RPMI7951 (cell line): ENCODE results near the gene UBQLN4. TPM values are rescaled to one million over a fixed set of nuclear protein-coding genes. Genes with fewer than 3 reads are reported as not detected.
"Not testable (repeated sequence)": the region's sequence is repeated elsewhere in the genome, so short reads cannot be mapped to it uniquely, and the experiment has no call there.

Source experiments
- DNase-seq: peaks from one replicate; pipeline ENCODE4 v3.0.0-alpha.2; 2012; ENCODE audit warnings: low read depth
- total RNA-seq: library from RNA; depleted of rRNA; stranded (reverse); fragments of >200 nt; shearing (Covaris generic); gene quantifications from 2 replicates; pipeline ENCODE4 v1.2.3, GENCODE V29; 2014

Gene UBQLN4
- total RNA-seq, 1 experiment from 2014 or later, result 19.6 TPM

DNA sequence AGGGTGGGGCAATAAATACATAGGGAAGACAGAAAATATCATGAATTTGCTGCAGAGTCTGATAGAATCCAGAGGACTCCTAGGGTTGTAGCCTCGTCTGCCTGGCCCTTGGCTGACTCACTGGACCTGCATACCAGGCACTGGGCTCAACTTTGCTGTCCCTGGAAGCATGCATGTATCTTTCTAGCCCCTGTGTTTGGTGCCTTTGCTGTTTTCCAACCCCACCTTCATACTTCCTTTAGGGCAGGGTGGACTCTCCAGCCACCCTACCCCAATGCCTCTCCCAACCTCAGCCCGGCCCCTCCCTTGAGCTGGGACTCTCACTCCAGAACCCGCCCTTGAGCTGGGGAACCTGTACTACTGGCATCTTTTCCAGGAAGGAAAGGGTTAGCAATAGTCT lies 8.6 kb upstream of the UBQLN4 start:
- no peak for DNase-seq

DNA sequence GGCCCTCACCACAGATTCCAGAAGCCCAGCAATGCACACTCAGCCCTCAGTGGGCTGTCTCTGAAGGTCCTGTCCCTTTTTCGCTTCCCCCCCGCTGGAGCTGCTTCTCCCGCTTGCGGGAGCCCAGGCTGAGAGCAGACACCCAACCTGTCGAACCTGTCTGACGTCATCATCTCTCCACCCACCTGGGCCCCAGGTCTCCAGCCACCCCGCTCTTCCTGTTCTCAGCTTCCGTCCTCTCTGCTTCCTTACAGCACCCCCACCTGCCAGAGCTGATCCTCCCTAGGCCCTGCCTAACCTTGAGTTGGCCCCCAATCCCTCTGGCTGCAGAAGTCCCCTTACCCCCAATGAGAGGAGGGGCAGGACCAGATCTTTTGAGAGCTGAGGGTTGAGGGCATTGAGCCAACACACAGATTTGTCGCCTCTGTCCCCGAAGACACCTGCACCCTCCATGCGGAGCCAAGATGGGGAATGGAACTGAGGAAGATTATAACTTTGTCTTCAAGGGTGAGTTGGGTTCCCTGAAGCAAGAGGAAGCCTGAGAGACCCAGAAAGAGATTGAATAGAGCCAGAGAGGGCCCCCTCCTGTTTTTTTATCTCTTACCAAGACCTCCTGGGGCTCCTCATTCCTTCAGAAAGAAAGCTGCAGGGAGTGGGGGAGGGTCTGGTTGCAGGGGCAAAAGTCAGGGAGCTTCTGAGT lies 7.5 kb upstream of the UBQLN4 start, which contains the start of gene RAB25:
Gene RAB25 (plus strand): TSS at position 224 of the 700 bp plus-strand sequence. CDS start 241 bp downstream, at position 465.
- DNase-seq, result no peak

DNA sequence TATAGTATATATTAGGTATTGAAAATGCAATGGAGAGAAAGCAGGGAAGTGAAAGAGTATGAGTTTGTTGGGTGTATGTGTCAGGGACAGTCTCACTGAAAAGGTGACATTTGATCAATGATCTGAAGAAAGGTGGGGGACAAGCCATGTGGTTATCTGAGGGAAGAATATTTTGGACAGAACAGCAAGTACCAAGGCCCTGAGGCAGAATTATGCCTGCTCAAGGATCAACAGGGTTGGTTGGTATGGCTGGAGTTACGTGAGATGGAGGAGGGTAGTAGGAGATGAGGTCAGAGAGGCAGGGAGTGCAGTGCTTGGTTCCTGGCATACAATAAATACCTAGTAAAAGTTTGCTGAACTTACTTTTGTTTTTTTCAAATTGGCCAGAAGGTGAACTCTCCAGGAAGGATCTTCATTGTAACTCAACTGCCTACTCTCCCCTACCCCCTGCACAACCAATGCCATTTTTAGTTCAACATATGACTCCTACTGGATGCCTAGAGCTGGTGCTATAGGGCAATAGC lies 2.8 kb upstream of the UBQLN4 start:
- no peak for DNase-seq

DNA sequence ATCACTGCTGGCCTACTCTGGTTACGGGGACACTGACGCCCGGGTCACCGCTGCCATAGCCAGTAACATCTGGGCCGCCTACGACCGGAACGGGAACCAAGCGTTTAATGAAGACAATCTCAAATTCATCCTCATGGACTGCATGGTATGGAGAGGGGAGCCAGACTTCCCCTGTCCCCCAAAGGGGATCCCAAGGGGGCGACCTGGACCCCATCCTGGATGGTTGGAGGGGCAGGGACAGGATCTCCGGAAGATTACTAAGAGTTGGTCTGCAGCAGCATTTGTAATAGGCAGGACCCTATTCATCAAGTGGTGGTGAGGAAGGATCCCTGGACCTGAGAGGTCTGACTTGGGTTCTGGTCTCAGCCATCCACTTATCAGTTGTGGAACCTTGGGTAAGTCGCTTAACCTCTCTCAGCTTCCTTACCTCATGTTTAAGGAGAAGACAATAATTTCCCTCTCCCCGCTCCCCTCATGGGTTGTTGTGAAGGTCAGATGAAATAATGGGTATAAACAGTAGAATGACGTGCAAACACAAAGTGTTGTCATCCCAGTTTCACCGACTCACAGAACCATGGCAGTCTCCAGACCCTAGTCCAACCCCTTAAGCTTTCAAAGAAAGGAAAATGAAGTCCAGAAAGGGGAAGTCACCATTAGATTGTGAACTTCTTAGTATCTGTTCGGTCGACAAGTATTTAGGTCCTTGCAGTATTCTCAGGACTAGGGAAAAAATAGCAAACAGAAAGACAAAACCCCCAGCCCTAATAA lies 1.9 kb upstream of the UBQLN4 start:
- no peak for DNase-seq

DNA sequence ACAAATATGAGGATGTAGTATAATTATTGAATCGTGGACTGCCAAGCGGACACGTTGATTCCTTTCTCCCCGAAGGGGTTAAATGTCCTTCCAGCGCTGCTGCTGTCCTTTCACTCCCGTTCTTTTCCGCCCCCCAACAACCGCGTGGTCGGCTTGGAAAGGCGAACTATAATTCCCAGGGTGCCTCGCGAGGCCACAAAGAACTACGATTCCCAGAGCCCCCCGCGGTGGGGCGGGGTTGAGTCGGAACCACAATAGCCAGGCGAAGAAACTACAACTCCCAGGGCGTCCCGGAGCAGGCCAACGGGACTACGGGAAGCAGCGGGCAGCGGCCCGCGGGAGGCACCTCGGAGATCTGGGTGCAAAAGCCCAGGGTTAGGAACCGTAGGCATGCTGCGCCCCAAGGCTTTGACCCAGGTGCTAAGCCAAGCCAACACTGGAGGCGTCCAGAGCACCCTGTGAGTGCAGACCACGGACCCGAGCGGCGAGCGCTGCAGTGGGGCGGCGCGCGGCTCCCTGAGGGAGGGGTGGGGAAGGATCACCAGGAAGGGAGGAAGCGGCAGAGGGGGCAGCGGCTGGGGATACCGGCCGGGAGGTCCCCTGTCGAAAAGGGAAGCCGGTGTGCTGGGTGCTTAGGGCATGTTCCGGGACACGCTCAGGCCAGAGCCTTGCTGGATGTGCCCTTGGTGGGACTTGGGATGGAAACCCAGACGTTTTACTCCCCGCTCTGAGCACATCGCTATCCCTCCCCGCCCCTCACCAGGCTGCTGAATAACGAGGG lies 1.1 kb upstream of the UBQLN4 start, which contains the start of gene LAMTOR2:
Gene LAMTOR2 (plus strand): TSS at position 283 of the 781 bp plus-strand sequence. CDS start 108 bp downstream, at position 391.
- DNase-seq, result peak; percentile 95

DNA sequence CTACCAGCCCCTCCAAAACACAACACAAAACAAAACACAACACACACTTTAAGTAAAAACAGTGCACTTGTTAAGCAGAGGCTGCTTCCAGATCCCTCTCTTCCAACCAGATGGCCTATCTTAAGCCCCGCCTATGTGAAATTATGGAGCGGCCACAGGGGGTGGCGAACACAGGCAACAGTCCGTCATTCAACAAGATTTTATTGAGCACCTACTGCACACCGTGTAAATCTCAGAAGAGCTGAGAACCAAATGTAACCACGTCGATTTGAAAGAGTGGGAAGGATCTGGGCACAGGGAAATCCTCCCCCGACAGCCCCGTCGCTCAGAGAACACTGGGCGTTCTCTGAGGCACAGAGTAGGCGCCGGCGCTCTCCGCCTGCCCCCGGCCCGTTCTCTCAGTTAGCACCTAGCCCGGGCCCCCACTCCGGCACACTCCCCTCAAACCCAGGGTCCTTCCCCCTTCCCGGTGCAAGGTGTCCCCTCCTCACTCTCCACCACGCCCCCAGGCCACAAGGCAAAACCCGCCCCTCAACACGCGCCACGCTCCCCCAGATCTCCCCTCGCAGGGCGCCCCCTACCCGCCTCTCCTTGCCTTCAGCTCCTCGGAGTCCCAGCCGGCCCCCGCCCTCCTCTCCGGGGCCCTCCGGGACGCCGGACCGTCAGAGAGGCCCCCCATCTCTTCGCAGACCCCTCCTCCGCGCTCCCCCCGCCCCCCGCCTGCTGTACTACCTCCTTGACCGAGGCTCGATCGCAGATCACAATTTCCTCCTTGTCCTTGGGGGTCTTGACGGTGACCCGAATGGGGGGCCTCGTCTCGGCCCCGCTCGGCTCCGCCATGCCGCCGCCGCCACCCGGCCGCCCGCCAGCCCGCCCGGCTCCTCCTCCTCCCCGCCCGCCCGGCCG lies 483 bp downstream of the UBQLN4 start:
- DNase-seq, result peak; percentile 67

DNA sequence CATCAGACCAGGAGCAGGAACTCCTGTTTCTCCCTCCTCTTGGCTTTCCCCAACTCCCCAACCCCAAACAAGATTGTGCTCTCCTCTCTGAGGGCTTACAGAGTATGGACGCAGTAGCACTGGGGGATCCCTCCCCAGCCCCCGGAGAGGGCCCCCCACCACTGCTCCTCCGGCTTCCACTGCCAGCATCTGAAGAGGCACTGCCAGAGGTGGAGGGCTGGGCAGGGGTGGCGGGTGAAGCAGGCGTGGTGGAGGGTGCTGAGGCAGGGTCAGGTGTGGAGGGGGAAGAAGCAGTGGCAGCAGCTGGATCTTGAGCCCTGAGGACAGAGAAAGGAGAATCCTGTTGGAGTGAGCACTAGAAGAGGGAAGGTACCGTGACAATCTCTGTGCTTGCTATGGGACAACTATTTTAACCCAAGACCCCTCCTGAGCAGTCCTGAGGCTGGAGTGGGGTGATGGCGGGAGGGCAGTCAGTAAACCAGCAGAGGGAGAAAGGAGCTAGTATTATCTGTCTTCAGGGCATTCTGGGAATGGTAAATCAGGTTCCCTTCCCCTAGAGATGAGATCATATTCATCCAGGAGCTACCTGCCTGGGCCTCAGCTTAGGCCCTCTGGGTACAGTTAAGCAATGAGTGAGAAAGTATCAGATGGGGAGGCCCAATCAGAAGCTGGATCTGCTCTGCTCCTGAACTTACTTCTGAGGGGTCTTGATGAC lies 2.4 kb downstream of the UBQLN4 start:
- no peak for DNase-seq

DNA sequence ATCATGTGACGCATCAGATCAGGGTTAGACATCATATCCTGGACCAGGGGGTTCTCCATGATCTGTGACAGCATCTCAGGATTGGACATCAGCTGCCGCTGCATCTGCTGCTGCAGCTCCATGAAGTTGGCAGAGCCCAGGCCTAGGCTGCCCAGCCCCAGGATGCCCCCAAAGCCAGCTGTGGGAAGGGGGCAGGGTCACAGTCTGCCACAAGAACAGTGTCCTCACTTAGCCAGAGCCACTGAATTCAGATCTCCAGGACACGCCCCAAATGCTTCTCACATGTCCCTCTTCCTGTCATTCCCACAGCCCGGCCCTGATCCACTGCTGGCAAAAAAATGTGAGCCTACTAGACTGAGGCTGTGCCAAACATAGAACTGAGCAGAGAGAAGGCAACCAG lies 3.2 kb downstream of the UBQLN4 start:
- no peak for DNase-seq

DNA sequence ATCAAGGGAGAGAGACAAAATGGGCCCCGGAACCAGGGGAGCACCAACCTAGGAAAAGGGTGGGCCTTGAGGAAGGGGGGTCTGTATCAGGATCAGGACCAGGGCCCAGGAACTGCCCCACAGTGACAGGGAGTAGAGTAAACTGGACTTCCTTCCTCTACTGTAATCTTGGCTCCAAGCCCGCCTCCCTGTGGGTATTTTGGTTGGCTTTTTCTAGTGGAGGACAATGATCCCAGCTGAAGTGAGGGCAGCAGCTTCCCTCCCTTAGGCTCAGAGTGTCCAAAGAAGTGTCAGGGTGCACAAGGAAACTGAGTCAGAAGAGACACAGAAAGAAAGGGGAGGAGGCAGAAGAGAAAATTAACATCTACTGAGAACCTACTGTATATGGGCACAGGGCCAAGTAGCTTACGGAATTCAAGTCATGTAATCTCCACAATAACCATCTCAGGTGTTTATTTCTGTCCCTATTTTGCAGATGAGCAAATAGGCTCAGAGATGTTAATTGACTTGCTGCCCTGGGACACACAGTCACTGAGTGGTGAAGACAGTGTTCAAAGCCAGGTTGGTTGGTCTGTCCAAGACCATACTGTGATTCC lies 4.8 kb downstream of the UBQLN4 start:
- DNase-seq, result no peak

DNA sequence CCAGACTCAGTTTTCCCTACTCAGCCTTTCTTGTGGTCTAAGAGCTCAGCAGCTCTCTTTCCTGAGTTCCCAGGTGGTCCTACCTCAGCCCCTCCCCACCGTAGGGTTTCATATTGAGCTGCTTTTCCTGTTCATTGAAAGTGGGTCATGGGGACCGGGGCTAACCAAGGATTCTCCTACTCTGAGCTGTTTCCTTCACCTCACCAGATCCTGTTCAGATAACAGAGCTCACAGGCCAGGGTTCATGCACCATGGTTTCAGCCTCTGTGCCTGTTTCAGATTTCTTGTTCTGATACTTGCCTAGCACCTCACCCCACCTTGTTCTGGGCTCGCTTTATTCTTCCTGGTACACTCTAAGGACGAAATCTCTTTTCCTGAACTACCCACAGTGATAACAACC lies 8.5 kb downstream of the UBQLN4 start:
- DNase-seq, result no peak

DNA sequence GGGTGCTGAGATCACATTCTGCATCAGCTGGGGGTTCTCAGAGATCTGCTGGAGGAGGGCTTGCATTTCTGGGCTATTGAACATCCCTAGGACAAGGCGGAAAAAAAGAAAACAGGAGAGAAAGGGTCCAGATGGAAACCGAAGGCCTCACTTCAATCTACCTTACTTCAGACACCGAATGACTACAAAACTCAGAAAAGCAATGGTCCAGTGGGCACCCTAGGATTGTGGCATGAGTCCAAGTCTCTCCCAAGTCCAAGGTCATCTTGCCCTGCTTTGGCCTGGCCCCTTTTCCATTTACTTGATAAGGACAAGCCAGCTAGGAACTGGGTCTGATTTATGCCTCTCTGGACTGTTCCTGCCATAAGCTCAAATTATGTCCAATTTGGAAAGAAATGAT lies 10.8 kb downstream of the UBQLN4 start:
- no peak for DNase-seq

DNA sequence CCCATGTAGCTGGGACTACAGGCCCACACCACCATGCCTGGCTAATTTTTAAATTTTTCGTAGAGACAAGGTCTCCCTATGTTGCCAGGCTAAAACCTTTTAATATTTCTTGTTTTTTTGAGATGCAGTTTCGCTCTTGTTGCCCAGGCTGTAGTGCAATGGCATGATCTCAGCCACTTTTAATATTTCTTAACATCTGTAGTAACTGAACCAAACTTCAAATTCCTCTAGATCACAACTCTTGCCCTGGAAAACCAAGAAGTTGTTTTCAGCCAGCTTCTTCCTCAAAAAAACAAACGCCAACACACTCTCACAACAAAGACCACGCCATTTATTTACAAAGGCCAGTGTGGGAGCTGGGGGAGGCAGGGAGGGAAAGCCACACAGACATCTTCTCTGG lies 18.6 kb downstream of the UBQLN4 start:
- not testable (repeated sequence) for DNase-seq

DNA sequence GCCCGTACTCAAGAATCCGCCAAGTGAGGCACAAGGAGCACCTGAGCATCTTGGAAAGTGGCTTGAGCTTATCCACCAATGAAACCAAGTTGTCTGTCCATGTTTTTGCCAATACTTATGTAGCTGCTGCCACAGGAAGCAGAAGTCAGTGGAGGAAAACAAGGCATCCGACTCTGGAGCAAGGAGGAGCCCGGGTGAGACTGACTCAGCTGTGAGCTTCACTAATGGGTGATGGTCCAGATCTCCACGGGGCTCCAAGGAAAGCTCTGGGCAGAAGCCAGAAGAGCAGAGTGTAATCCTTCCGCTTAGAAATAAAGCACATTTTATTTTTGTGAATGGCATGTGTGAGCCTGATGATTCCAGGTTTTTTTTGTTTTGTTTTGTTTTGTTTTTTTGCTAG lies 20.6 kb downstream of the UBQLN4 start:
- no peak for DNase-seq

DNA sequence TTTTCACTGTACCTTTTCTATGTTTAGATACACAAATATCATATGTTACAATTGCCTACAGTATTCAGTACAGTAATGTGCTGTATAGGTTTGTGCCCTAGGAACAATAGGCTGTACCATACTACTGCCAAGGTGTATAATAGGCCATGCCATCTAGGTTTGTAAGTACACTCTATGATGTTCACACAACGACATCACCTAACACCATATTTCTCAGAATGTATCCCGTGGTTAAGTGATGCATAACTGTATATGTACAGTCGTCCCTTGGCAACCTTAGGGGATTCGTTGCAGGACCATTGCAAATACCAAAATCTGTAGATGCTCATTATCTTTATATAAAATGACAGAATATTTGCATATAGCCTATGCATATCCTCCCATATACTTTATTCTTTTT lies 27.0 kb downstream of the UBQLN4 start:
- DNase-seq, result no peak

DNA sequence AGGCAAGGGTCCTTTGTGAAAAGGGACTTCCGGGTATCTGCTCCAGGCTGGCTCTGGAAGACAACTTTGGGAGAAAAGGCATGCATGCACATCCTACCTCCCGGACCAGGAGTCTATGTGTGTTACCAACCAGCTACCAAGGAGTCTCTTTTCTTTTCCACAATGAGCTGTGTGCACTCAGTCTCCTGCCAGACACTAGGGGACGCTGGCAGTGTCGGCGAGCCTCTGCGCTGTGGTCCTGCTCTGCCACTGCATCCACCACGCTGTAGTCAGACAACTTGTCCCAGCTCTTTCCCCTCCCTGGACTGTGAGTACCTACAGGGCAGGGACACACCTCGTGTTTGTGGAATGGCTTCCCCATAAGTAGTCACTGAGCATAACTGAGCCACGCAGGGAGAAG lies 27.7 kb downstream of the UBQLN4 start:
- DNase-seq, result peak; percentile 48

DNA sequence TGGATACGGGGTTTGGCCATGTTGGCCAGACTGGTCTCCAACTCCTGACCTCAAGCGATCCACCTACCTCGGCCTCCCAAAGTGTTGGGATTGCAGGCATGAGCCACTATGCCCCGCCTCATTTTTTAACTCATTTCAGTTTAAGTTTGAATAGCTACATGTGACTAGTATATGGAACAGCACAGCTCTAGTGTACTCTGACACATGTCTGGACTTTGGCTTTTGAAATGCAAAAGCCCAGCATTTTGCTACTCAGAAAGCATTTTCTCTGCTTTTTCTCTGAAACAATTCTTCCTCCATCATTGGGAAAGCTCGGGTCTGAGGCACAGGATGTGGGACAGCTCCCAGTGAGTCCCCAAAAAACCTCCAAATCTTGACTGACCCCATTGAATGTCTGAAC lies 28.8 kb downstream of the UBQLN4 start:
- no peak for DNase-seq

DNA sequence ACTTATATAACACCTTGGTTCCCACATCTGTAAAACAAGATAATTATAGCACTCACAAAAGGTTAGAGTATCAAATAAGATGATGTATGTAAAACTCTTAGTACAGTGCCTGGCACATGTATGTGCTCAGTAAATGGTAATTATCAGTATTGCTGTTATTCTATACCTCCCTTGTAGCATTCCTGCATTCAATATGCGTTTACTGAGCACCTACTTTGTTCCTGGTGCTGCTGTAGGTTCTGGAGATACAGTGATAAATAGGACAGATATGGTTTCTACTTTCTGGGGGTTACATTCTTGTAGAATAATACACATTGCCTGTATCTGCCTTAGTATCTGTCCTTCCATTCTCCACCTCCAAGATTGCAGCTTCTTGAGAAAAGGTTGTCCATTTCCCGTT lies 31.6 kb downstream of the UBQLN4 start:
- no peak for DNase-seq

DNA sequence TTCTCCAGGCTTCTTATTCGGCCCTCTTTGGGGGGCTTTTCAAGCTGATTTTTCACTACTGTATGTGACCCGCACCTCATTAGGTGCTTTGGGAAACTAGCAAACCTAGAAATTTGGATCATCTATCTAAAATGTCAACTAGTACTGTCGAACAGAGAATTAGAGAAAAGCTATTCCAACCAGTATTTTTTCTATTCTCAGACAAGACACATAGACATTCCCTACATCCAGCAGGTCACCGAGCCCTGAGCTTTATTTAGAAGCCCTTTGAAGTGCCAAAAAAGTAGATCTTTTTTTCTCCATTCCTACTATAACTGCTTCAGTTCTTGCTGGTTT lies 32.5 kb downstream of the UBQLN4 start:
- no peak for DNase-seq

DNA sequence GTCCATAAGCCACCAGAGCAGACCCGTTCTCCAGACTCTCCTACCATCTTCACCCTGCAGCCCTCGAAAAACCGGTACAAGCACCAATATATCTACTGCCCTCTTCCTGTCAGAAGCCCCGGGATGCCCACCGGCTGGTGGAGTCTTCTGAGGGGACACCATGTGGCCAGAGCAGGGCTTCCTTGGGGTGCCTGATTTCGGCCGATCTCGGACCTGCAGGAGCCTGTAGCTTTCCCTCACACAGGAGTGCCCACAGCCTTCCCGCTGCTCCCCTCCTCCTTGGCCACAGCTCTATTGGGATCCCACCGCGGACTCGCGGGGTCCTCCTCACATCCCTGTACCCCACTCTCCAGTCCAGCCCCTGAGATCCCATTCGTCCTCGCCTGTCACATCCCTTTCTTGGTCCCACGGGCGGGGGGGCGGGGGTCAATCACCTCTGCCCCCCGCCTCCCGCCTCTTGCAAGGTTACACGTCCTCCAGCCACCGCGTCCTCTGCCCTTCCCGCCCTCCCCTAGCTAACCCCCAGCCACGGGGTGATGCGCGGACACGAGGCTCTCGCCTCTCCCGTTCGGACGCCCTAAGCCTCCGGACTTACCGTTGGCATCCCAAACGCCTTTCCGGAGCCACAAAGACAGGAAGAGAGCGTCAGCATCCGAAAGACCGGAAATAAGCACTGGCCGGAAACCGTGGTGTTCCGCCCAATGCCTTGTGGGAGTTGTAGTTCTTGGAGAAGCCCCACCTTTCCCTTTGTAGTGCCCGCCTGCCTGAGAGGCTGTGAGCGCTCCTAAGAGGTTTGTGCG lies 33.1 kb downstream of the UBQLN4 start, which contains the start of gene SSR2:
Gene SSR2 (minus strand): TSS at position 659 of the 800 bp plus-strand sequence. CDS start 784 bp downstream, outside the sequence.
- DNase-seq, result peak; percentile 91
